ENCODE data around the gene CLTCL1.

CLTCL1 gene

DNA sequence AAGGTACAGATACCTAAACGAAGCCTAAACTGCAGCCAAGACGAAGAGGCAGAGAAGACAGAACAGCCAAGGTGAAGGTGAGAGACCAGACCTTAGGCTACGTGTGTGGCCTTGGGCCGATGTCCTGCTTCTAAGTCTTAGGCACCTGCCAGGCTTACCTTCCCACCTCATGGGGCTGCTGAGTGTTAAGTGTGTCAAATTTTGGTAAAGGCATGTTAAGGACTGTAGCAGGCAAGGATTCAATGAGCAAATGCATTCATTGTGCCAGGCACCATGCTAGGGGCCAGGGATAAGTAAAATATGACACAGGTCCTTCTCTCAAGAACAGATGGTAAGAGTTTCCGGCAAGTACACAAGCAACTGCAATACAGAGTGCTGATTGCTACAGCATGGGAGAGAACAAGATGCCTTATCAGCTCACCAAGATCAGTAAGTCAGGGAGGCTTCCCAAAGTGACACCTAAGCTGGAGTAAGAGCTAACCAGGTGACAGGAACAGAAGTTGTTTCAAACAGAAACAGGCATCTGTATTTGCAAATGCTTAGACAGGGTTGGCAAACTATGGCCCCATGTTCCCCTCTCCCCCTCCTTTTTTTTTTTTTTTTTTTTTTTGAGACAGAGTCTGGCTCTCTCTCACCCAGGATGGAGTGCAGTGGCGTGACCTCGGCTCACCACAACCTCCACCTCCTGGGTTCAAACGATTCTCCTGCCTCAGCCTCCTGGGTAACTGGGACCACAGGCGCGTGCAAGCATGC lies 46.7 kb downstream of the CLTCL1 start:
- no peak for DNase-seq

DNA sequence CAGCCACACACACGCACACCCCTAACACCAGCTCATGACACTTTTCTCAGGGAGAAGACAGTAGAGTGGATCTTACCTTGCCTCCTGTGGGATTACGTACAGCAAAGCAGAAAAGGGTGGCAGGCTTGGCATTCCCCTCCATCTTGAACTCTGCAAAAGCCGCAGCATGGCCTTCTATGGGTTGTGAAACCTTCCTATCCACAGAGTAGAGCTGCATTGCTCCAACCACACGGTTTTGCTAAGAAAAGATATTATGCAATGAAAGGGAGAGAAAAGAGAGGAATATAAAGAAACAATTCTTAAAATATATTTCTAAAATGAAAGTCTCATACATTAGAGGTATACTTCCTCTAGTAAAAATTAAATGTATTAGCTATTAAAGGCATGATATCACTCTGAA lies 48.8 kb downstream of the CLTCL1 start:
- DNase-seq, result no peak

- no peak for DNase-seq
These were observed 50.0 kb downstream of the CLTCL1 start for GRCh38 chr22:19241593-19241906.

GRCh38 chr22:19240813-19241592 lies 50.5 kb downstream of the CLTCL1 start:
- DNase-seq, result no peak

DNA sequence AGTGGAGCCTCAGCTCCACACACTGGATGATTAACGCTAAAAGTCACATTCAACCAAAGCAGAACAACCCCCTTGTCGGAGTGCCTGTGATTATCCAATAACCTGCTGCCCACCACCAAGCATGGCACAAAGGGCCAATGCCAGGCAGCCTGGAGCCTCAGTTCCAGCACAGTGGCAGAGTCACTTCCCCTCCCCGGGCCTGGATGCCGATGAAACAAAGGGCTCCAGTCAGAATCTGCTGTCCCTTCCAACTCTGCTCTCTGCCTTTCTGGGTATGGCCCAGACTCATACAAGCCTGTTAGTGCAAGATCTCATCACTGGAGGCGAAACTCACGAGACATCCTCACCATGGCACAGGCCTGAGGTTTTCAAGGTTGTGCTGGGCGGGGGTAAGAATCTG lies 52.1 kb downstream of the CLTCL1 start:
- no peak for DNase-seq

GRCh38 chr22:19238900-19239299 lies 52.6 kb downstream of the CLTCL1 start:
- no peak for DNase-seq

GRCh38 chr22:19235874-19236273 lies 55.6 kb downstream of the CLTCL1 start:
- DNase-seq, result no peak

GRCh38 chr22:19234126-19234896 lies 57.2 kb downstream of the CLTCL1 start:
- no peak for DNase-seq

DNA sequence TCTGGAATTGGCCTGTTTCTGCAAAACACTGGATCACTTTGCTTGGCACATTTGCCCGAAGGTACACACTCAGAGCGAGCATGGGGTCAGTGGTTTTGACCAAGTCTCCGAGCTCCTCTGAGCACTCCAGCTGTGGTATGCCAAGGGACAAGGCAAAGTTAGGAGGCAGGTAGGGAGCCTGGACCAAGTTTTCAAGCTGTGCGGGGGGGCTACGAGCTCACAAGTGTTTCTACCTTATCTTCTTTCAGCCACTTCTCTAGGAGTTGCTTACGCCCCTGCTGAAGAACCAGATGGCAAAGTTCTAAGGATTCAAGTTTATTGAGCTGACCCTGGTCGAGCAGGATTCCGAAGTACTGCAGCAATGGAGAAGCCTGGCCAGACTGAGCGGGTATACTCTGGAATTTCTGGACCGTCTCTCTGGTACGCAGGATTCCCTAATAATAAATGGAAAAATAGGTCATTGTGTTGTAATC lies 58.3 kb downstream of the CLTCL1 start:
- no peak for DNase-seq

- DNase-seq, result no peak
These were observed 58.9 kb downstream of the CLTCL1 start for GRCh38 chr22:19232623-19233022.

DNA sequence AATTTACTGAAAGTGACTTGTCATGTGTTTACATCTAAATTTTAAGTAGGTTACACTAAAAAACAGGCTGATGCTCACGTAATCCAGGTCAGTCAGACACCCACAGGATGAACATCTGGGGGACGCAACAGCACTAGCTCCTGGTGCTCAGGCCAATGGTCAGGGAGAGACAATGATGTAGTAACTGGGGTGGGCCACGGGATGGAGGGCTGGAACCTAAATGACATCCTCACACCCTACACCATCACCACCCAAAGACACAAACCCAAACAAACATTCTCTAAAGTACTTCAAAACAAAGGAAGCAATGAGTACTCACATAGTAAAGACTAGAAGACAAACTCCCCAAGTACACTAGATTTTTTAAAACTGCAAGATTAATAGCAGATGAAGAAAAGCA lies 59.5 kb downstream of the CLTCL1 start:
- DNase-seq, result no peak

DNA sequence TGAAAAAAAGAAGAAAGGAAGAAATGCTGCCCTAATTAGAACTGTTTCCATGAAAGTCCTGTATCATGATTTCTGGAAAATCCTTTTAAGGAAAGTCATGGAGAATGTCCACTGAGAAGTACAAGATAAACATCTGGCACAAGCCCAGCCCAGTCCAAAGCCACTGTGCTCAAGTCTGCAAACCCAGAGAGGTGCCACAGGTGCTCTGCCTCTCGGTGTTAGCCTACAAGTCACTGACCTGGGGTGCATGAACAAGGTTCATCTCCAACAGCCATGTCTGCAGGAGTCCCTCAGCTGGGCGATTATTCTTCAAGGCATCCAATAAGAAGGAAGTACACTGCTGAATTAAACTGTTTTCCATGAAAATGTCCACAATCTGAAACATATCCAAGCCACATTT lies 61.9 kb downstream of the CLTCL1 start:
- no peak for DNase-seq

GRCh38 chr22:19228179-19228578 lies 63.3 kb downstream of the CLTCL1 start:
- DNase-seq, result no peak

GRCh38 chr22:19226428-19226827 lies 65.1 kb downstream of the CLTCL1 start:
- no peak for DNase-seq

- DNase-seq, result no peak
These were observed 66.0 kb downstream of the CLTCL1 start for GRCh38 chr22:19225560-19225959.

DNA sequence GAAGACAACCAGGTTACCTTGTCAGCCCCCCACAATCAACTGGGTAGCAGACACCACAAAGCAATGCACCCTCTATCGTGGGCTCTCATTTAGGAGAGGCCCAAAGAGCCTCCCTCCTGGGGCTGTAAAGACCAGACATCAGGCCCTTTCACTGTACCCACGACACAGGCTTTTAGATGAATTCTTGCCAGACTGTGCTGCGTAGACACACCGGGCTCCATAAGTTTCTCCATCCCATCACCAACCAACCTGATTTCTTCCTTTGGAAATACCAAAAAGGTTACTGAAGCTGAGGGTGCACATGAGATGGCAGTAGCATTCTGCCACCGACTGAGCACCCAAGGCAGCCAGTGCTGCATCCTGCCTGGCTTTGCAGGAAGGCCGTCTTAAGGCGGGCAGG lies 66.5 kb downstream of the CLTCL1 start:
- DNase-seq, result no peak

DNA sequence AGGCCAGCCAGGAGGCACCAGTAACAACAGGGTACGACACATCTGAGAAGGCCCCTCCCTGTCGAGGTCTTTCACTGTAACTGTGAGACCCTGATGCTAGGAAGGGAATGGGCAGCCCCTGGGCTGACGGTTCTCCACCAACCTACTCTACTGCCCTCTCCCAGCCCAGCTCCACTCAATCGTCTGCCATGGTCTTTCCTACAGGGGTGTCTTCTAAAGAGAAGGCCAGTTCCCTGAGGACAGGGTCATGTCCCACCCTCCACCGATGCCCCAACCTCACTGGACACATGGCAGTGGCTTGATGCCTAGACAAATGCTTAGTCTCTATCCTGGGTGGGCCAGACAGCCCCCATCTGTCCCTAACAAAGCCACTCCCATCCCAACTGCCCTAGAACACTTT lies 67.0 kb downstream of the CLTCL1 start:
- no peak for DNase-seq

GRCh38 chr22:19223617-19224016 lies 67.9 kb downstream of the CLTCL1 start:
- DNase-seq, result no peak

DNA sequence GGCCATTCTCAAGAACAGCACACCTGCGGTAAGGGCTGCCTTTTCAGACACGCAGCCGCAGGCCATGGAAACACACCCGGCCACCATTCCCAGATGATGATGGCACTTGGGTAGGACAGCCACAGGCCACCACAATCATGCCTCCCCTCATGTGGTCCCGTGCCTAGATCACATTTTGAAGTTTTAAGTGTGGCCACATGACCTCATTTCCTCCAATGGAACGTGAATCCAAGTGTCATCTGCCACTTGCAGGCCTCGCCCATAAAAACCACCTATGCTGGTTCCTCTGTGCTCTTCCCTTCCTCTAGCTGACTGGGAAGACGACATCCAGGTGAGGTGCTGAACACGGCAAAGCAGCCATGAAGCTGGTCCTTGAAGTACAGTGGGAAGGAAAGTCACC lies 68.4 kb downstream of the CLTCL1 start:
- DNase-seq, result no peak

DNA sequence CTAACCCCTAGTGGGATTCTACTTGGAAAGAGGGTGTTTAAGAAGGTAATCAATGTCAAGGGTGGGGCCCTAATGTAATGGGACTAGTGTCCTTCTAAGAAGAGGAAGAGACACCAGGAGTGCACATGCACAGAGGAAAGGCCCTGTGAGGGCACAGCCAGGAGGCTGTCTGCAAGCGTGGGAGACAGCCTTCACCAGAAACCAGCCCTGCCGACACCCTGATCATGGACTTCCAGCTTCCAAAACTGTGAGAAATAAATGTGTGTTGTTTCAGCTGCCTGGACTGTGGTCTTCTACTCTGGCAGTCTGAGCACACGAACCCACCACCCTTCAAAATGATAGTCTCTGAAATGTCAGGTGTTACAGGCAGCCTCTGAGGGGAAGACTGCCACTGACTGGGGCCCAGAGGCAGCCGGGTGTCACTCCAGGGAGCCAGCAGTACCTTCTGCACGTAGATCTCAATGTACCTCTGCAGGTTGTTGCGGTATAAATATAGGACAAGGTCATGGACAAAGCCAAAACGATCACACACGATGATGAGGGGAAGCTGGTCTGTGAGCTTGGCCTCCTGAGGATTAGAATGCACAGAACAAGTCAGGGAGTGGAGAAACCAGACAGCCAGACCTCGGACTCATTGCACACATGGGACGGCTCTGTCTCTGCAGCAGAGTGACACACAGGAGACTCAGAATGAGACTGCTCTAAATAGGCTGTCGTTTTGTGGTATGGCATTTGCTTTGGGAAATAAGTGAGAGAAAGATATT lies 69.1 kb downstream of the CLTCL1 start:
- DNase-seq, result no peak

GRCh38 chr22:19220867-19221266 lies 70.7 kb downstream of the CLTCL1 start:
- DNase-seq, result no peak

GRCh38 chr22:19218541-19219233 lies 72.8 kb downstream of the CLTCL1 start:
- no peak for DNase-seq

Measured in right kidney (tissue), 1 donor.